Upper lobe of left lung (tissue), 6 donors: ENCODE measurements around the gene HSD17B10. TPM values are rescaled to one million over a fixed set of nuclear protein-coding genes. Genes with fewer than 3 reads are reported as not detected.

ENCODE experiments used
- ATAC-seq, 2 donors: fragments of 200-7000 bp; cut with Tn5 transposase; one replicate each; pipeline ENCODE4 v1.9.1; 2022; ENCODE audit warnings: mild to moderate bottlenecking in 2 of 2, moderate library complexity in 2 of 2; ENCODE audit not compliant: low FRiP score in 2 of 2
- DNase-seq, 2 donors: peaks; one replicate each; pipeline ENCODE4 v3.0.0-alpha.2; 2019 to 2020
- H3K27ac ChIP-seq, 4 donors: fragments of 200-600 bp; sonication (generic); one replicate each; pipeline ENCODE4 v1.5.1; 2016 to 2019
- H3K27me3 ChIP-seq, 4 donors: fragments of 200-600 bp; sonication (generic); one replicate each; pipeline ENCODE4 v1.5.1; 2017 to 2019
- H3K36me3 ChIP-seq, 4 donors: fragments of 200-600 bp; sonication (generic); one replicate each; pipeline ENCODE4 v1.5.1; 2016 to 2019
- H3K4me1 ChIP-seq, 4 donors: fragments of 200-600 bp; sonication (generic); one replicate each; pipeline ENCODE4 v1.5.1; 2018 to 2019
- H3K4me3 ChIP-seq, 4 donors: fragments of 200-600 bp; sonication (generic); one replicate each; pipeline ENCODE4 v1.5.1; 2017 to 2019; ENCODE audit warnings: mild to moderate bottlenecking in 2 of 4, moderate library complexity in 1 of 4
- H3K9me3 ChIP-seq, 4 donors: fragments of 200-600 bp; sonication (generic); one replicate each; pipeline ENCODE4 v1.5.1; 2018 to 2019
- CTCF ChIP-seq, 6 experiments: fragments of 450-650 bp in 4 of 6; fragments of 200-600 bp in 2 of 6; sonication (generic) in 2 of 6; IDR thresholded peaks; one replicate each; pipeline ENCODE4 v1.5.1; 2016 to 2019; ENCODE audit warnings: antibody characterized with exemption in 6 of 6
- EP300 ChIP-seq, 4 donors: sonication (generic); formaldehyde crosslinking; IDR thresholded peaks; one replicate each; pipeline ENCODE4 v1.5.1; 2017; ENCODE audit warnings: antibody characterized with exemption in 4 of 4, control low read depth in 2 of 4
- POLR2A ChIP-seq, 4 donors: fragments of 450-650 bp; IDR thresholded peaks; one replicate each; pipeline ENCODE4 v1.5.1; 2016 to 2017; ENCODE audit warnings: antibody characterized with exemption in 4 of 4, mild to moderate bottlenecking in 2 of 4
- POLR2AphosphoS5 ChIP-seq, 2 donors: sonication (generic); formaldehyde crosslinking; IDR thresholded peaks; one replicate each; pipeline ENCODE4 v1.5.1; 2017; ENCODE audit warnings: antibody characterized with exemption in 2 of 2
- WGBS, 2 donors: methylation state at CpG; one replicate each; pipeline ENCODE4 v1.1.5; 2017 to 2018; 5-methylcytosine and 5-hydroxymethylcytosine counted together
- small RNA-seq, 4 donors: library from RNA; depleted of rRNA; stranded (forward); fragments of <200 nt; gene quantifications; one replicate each; pipeline ENCODE3, GENCODE V24; 2016
- total RNA-seq, 6 donors: library from RNA; depleted of rRNA in 4 of 6; stranded (reverse); fragments of >200 nt in 4 of 6; gene quantifications; one replicate each; pipeline versions ENCODE4 v1.1.0 to v1.2.1, GENCODE V29; 2016 to 2021
- donor health status: DM: no; HTN: no; CAD: no; lungs with moderate emphysema.
- donor health status: DM: no; HTN: yes; CAD: no; lungs with severe emphysema.

Gene HSD17B10
- total RNA-seq, 6 donors from 2014 or later: 7.3 to 71.3 (median 45.3) TPM

GRCh38 chrX:53395605-53396298 is 38.4 kb downstream of the HSD17B10 start:
- Histone ChIP-seq H3K4me1 (no peaks in the 10 kb centered on the region), H3K27me3 (no peaks in the 10 kb centered on the region), H3K4me3 (no peak overlapping the region), H3K36me3 (peaks cover 0 to 95% (median 37%) of the 10 kb centered on the region in 4 donors), H3K9me3 (no peaks in the 10 kb centered on the region), H3K27ac (no peak overlapping the region)
- DNase-seq (no peak), ATAC-seq (no peak)
- WGBS, 2 donors: 94 to 100% methylated on average over 2 of the region's 2 CpGs
- no peak for TF ChIP-seq POLR2A (IDR thresholded peaks at IDR 0.05)
- TF ChIP-seq EP300 (IDR thresholded peaks at IDR 0.05): no peak
- TF ChIP-seq CTCF (IDR thresholded peaks at IDR 0.05): no peak
- TF ChIP-seq POLR2AphosphoS5 (IDR thresholded peaks at IDR 0.05): no peak

- WGBS, 2 donors: 91% methylated on average over 4 of the region's 4 CpGs
- DNase-seq: no peak
- peaks cover 0 to 74% (median 41%) of the 10 kb centered on the region in 4 donors for H3K36me3 ChIP-seq
- no peaks in the 10 kb centered on the region for H3K4me1 ChIP-seq
- H3K9me3 ChIP-seq: no peaks in the 10 kb centered on the region
- TF ChIP-seq EP300 (IDR thresholded peaks at IDR 0.05): no peak
- TF ChIP-seq POLR2AphosphoS5 (IDR thresholded peaks at IDR 0.05): no peak
- TF ChIP-seq POLR2A (IDR thresholded peaks at IDR 0.05): no peak
- no peak for TF ChIP-seq CTCF (IDR thresholded peaks at IDR 0.05)
- H3K4me3 ChIP-seq: no peak overlapping the region
- no peak overlapping the region for H3K27ac ChIP-seq
- no peaks in the 10 kb centered on the region for H3K27me3 ChIP-seq
- no peak for ATAC-seq
These were observed 50.6 kb downstream of the HSD17B10 start for GRCh38 chrX:53383376-53384076.

Small RNA genes within 50 kb of the gene (small RNA-seq; reads per million reads assigned to genes)
- 0 to 0.13 (median 0) reads per million in 4 donors for gene MIR6857
- gene VTRNA3-1P: 0 reads per million in 4 donors

Other genes with a start within 250 kb of the HSD17B10 start
- 100 to 1,000 TPM in 3 of 6 donors, 10 to 100 TPM in 3; 79.0 to 171 (median 108) TPM for gene KDM5C, start 209.2 kb downstream of the HSD17B10 start, total RNA-seq
- gene IQSEC2, start 152.8 kb downstream of the HSD17B10 start, total RNA-seq: 10 to 100 TPM; 17.5 to 45.1 (median 26.7) TPM
- 10 to 100 TPM; 27.2 to 49.3 (median 42.5) TPM for gene SMC1A, start 11.7 kb downstream of the HSD17B10 start, total RNA-seq
- gene RIBC1, start 11.5 kb downstream of the HSD17B10 start, total RNA-seq: 10 to 100 TPM in 2 of 6 donors, 1 to 10 TPM in 3, under 1 TPM in 1; 0.94 to 21.8 (median 5.4) TPM